Posterior cingulate gyrus (tissue), 11 donors: ENCODE results near the gene GYS2.
"Not testable (repeated sequence)": the region's sequence is repeated elsewhere in the genome, so short reads cannot be mapped to it uniquely, and the experiment has no call there.

Experiments used
- DNase-seq, 10 donors: peaks; one replicate each; pipeline versions ENCODE4 v3.0.0 to v3.0.0-alpha.2; 2020 to 2021; ENCODE audit warnings: mixed read lengths in 3 of 10
- intact Hi-C: fragments of 100-400 bp; cut with DNase I; formaldehyde crosslinking; loops from one replicate; pipeline ENCODE4 v1.15.1; 2023

GYS2 gene

GRCh38 chr12:21606175-21606574 is 1.5 kb upstream of the GYS2 start:
- no peak for DNase-seq
- intact Hi-C loops = no loop called here

GRCh38 chr12:21602774-21603173 is 1.9 kb downstream of the GYS2 start:
- intact Hi-C loops = no loop called here
- DNase-seq = no peak

- intact Hi-C loops = no loop called here
- DNase-seq = no peak
Measured at GRCh38 chr12:21600196-21600595, 4.5 kb downstream of the GYS2 start.

- intact Hi-C loops = no loop called here
Measured at GRCh38 chr12:21599143-21599999, 5.3 kb downstream of the GYS2 start.

GRCh38 chr12:21598651-21599050 is 6.0 kb downstream of the GYS2 start:
- DNase-seq = no peak
- intact Hi-C loops = no loop called here

More at GRCh38 chr12:21599143-21599999, 5.3 kb downstream of the GYS2 start:
- DNase-seq = no peak

GRCh38 chr12:21595356-21595755 is 9.3 kb downstream of the GYS2 start:
- DNase-seq, intact Hi-C loops: not testable (repeated sequence)

- no peak for DNase-seq
- intact Hi-C loops = no loop called here
Measured at GRCh38 chr12:21585485-21585884, 19.2 kb downstream of the GYS2 start.

- DNase-seq, intact Hi-C loops: not testable (repeated sequence)
Measured at GRCh38 chr12:21584403-21585182, 20.1 kb downstream of the GYS2 start.

GRCh38 chr12:21583587-21583986 is 21.1 kb downstream of the GYS2 start:
- DNase-seq = no peak
- intact Hi-C loops = no loop called here

GRCh38 chr12:21580748-21581516 is 23.7 kb downstream of the GYS2 start:
- no peak for DNase-seq
- intact Hi-C loops = no loop called here

GRCh38 chr12:21577516-21577915 is 27.1 kb downstream of the GYS2 start:
- DNase-seq = no peak
- intact Hi-C loops = no loop called here

- intact Hi-C loops = no loop called here
- DNase-seq = no peak
Measured at GRCh38 chr12:21576431-21576830, 28.2 kb downstream of the GYS2 start.

- no peak for DNase-seq
- intact Hi-C loops = no loop called here
Measured at GRCh38 chr12:21573733-21574358, 30.8 kb downstream of the GYS2 start.

- DNase-seq = no peak
- intact Hi-C loops = no loop called here
Measured at GRCh38 chr12:21571046-21571445, 33.6 kb downstream of the GYS2 start.

- intact Hi-C loops = no loop called here
- no peak for DNase-seq
Measured at GRCh38 chr12:21568115-21568514, 36.5 kb downstream of the GYS2 start.

GRCh38 chr12:21566907-21567394 is 37.7 kb downstream of the GYS2 start:
- no peak for DNase-seq
- intact Hi-C loops = no loop called here

- DNase-seq = no peak
- intact Hi-C loops = no loop called here
Measured at GRCh38 chr12:21566223-21566906, 38.3 kb downstream of the GYS2 start.

- DNase-seq = no peak
- intact Hi-C loops = no loop called here
Measured at GRCh38 chr12:21562859-21563258, 41.8 kb downstream of the GYS2 start.

- DNase-seq = no peak
- intact Hi-C loops = no loop called here
Measured at GRCh38 chr12:21561158-21561557, 43.5 kb downstream of the GYS2 start.
